ENCODE results near the gene LCE3C. TPM values are rescaled to one million over a fixed set of nuclear protein-coding genes. Genes with fewer than 3 reads are reported as not detected.

The LCE3C gene
- total RNA-seq, 1 donor from 2014 or later = not detected

Other genes with a start within 250 kb of the LCE3C start
- not detected for gene FLG2, start 240.2 kb upstream of the LCE3C start, total RNA-seq
- not detected for gene CRNN, start 186.0 kb upstream of the LCE3C start, total RNA-seq
- not detected for gene LCE5A, start 89.4 kb upstream of the LCE3C start, total RNA-seq
- gene CRCT1, start 85.8 kb upstream of the LCE3C start, total RNA-seq = not detected
- not detected for gene LCE3E, start 33.5 kb upstream of the LCE3C start, total RNA-seq
- not detected for gene LCE3D, start 19.7 kb upstream of the LCE3C start, total RNA-seq
- gene LCE3B, start 13.6 kb downstream of the LCE3C start, total RNA-seq = not detected
- gene LCE3A, start 22.9 kb downstream of the LCE3C start, total RNA-seq = not detected
- gene LCE2D, start 63.1 kb downstream of the LCE3C start, total RNA-seq = not detected
- not detected for gene LCE2C, start 75.0 kb downstream of the LCE3C start, total RNA-seq
- gene LCE2B, start 85.9 kb downstream of the LCE3C start, total RNA-seq = not detected
- gene LCE2A, start 98.1 kb downstream of the LCE3C start, total RNA-seq = not detected
- gene LCE4A, start 107.9 kb downstream of the LCE3C start, total RNA-seq = not detected
- not detected for gene KPRP, start 157.8 kb downstream of the LCE3C start, total RNA-seq
- not detected for gene LCE1F, start 174.9 kb downstream of the LCE3C start, total RNA-seq
- not detected for gene LCE1E, start 186.0 kb downstream of the LCE3C start, total RNA-seq
- gene LCE1D, start 196.5 kb downstream of the LCE3C start, total RNA-seq = not detected
- gene LCE1C, start 206.4 kb downstream of the LCE3C start, total RNA-seq = not detected
- not detected for gene LCE1B, start 211.7 kb downstream of the LCE3C start, total RNA-seq
- not detected for gene LCE1A, start 227.2 kb downstream of the LCE3C start, total RNA-seq
- gene LCE6A, start 242.6 kb downstream of the LCE3C start, total RNA-seq = not detected